NT2/D1 (cell line): ENCODE measurements around the gene RYR2.

Experiments used
- DNase-seq: peaks from one replicate; pipeline ENCODE4 v3.0.0-alpha.2; 2011; ENCODE audit warnings: low read depth, low spot score
- H3K27me3 ChIP-seq: 2 replicates; pipeline ENCODE4 v1.6.0; 2011; ENCODE audit warnings: mild to moderate bottlenecking; ENCODE audit not compliant: insufficient read length, insufficient read depth
- H3K36me3 ChIP-seq: 2 replicates; pipeline ENCODE4 v1.6.1; 2011; ENCODE audit warnings: mild to moderate bottlenecking, low read length, mixed read lengths; ENCODE audit not compliant: insufficient read depth, insufficient read length
- H3K4me1 ChIP-seq: 2 replicates; pipeline ENCODE4 v1.5.1; 2011; ENCODE audit not compliant: insufficient read depth, insufficient read length
- H3K4me3 ChIP-seq: 2 replicates; pipeline ENCODE4 v1.5.1; 2011; ENCODE audit warnings: low read depth; ENCODE audit not compliant: insufficient read length
- H3K9ac ChIP-seq: 2 replicates; pipeline ENCODE4 v1.6.0; 2011; ENCODE audit warnings: low read depth; ENCODE audit not compliant: insufficient read length
- H3K9me3 ChIP-seq: 2 replicates; pipeline ENCODE4 v1.5.1; 2011; ENCODE audit warnings: mild to moderate bottlenecking, low read length; ENCODE audit not compliant: insufficient read depth
- SUZ12 ChIP-seq: IDR thresholded peaks from 2 replicates; pipeline ENCODE4 v1.6.1; 2011; ENCODE audit not compliant: insufficient read length, insufficient read depth; ENCODE audit errors: extremely low read depth
- YY1 ChIP-seq: IDR thresholded peaks from 2 replicates; pipeline ENCODE4 v1.6.1; 2011; ENCODE audit not compliant: insufficient read length, insufficient read depth
- ZNF274 ChIP-seq: IDR thresholded peaks from 2 replicates; pipeline ENCODE4 v1.6.1; 2011; ENCODE audit warnings: mild to moderate bottlenecking, low read depth, low read length

The RYR2 gene

DNA sequence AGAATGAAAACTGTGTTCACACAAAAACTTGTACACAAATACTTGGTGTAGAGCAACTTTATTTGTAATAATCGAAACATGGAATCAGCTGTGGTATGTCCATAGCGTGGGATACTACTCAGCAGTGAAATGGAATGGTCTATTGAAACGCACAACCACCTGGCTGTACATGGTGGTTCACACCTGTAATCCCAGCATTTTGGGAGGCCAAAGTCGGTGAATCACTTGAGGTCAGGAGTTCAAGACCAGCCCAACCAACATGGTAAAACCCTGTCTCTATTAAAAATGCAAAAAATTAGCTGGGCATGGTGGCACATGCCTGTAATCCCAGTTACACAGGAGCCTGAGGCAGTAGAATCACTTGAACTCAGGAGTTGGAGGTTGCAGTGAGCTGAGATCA is 356.8 kb downstream of the RYR2 start:
- no peak overlapping the region for H3K9ac ChIP-seq
- TF ChIP-seq ZNF274 (no peak), SUZ12 (no peak), YY1 (no peak)
- peaks cover 5% of the 10 kb centered on the region for H3K4me1 ChIP-seq
- no peaks in the 10 kb centered on the region for H3K36me3 ChIP-seq
- peaks cover 41% of the 10 kb centered on the region for H3K9me3 ChIP-seq
- H3K27me3 ChIP-seq, result no peaks in the 10 kb centered on the region
- no peak for DNase-seq
- H3K4me3 ChIP-seq, result no peak overlapping the region

- H3K36me3 ChIP-seq, result no peaks in the 10 kb centered on the region
Observed at GRCh38 chr1:237405912-237406311, 363.9 kb downstream of the RYR2 start.

GRCh38 chr1:237411621-237412020 is 369.6 kb downstream of the RYR2 start:
- Histone ChIP-seq H3K9me3 (no peaks in the 10 kb centered on the region), H3K9ac (no peak overlapping the region), H3K27me3 (no peaks in the 10 kb centered on the region), H3K36me3 (no peaks in the 10 kb centered on the region), H3K4me3 (no peak overlapping the region), H3K4me1 (no peaks in the 10 kb centered on the region)
- no peak for DNase-seq
- TF ChIP-seq ZNF274 (no peak), YY1 (no peak), SUZ12 (no peak)

More at GRCh38 chr1:237405912-237406311, 363.9 kb downstream of the RYR2 start:
- Histone ChIP-seq H3K4me1 (no peaks in the 10 kb centered on the region), H3K4me3 (no peak overlapping the region), H3K9me3 (peaks cover 17% of the 10 kb centered on the region; the same call in 1 of the 2 replicates), H3K27me3 (no peaks in the 10 kb centered on the region), H3K9ac (no peak overlapping the region)
- no peak for DNase-seq
- no peak for TF ChIP-seq SUZ12

DNA sequence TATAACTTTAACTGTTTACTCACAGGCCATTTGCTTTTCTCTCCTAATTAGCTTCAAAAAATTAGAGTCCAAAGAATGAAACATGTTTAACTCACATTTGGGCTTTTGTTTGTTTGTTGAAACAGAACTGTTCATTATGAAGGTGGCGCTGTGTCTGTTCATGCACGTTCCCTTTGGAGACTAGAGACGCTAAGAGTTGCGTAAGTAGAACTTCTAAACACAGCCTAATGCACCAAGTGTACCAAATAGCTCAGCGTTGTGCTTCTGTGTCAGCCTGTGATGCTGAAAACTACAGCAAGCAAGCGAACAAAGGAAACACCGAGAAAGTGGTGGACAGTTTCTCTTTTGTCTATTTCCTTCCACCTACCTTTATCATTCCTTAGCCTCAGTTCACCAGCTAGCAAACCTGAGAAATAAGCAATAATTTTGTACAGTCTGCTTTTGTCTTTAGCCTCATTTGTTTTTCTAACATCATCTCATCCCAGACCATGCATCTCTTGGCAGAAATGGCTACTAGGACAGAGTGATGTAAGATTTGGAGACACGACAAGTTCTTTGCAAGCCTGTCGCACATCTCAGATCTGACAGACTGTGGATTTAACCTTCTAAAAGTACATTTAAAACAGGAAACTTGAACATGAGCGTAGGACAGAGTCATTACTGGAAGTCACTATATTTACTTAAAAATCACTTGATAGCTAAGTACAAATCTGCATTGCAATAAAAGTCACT is 375.1 kb downstream of the RYR2 start:
- no peak for TF ChIP-seq SUZ12
- TF ChIP-seq YY1, result no peak
- no peak for TF ChIP-seq ZNF274
- no peaks in the 10 kb centered on the region for H3K4me1 ChIP-seq
- H3K4me3 ChIP-seq, result no peak overlapping the region
- no peak for DNase-seq
- H3K9ac ChIP-seq, result no peak overlapping the region
- H3K27me3 ChIP-seq, result no peaks in the 10 kb centered on the region
- no peaks in the 10 kb centered on the region for H3K36me3 ChIP-seq
- H3K9me3 ChIP-seq, result no peaks in the 10 kb centered on the region; the same call in 1 of the 2 replicates

- Histone ChIP-seq H3K36me3 (no peaks in the 10 kb centered on the region), H3K4me1 (no peaks in the 10 kb centered on the region), H3K9me3 (no peaks in the 10 kb centered on the region), H3K4me3 (no peak overlapping the region), H3K27me3 (no peaks in the 10 kb centered on the region), H3K9ac (no peak overlapping the region)
- TF ChIP-seq YY1 (no peak), SUZ12 (no peak), ZNF274 (no peak)
- no peak for DNase-seq
Observed at GRCh38 chr1:237428809-237429208, 386.8 kb downstream of the RYR2 start.

GRCh38 chr1:237429252-237429651 is 387.3 kb downstream of the RYR2 start:
- Histone ChIP-seq H3K4me3 (no peak overlapping the region), H3K36me3 (no peaks in the 10 kb centered on the region), H3K9me3 (no peaks in the 10 kb centered on the region), H3K4me1 (no peaks in the 10 kb centered on the region), H3K27me3 (no peaks in the 10 kb centered on the region), H3K9ac (no peak overlapping the region)
- DNase-seq, result no peak
- TF ChIP-seq SUZ12 (no peak), ZNF274 (no peak), YY1 (no peak)

GRCh38 chr1:237431448-237431847 is 389.5 kb downstream of the RYR2 start:
- H3K9me3 ChIP-seq, result no peaks in the 10 kb centered on the region
- no peak overlapping the region for H3K9ac ChIP-seq
- H3K4me3 ChIP-seq, result no peak overlapping the region
- no peaks in the 10 kb centered on the region for H3K4me1 ChIP-seq
- no peak for TF ChIP-seq SUZ12
- TF ChIP-seq YY1, result no peak
- TF ChIP-seq ZNF274, result no peak
- H3K36me3 ChIP-seq, result no peaks in the 10 kb centered on the region
- H3K27me3 ChIP-seq, result no peaks in the 10 kb centered on the region
- DNase-seq, result no peak
